GM23248 (cell line): ENCODE measurements around the gene TRPC4. TPM values are rescaled to one million over a fixed set of nuclear protein-coding genes. Genes with fewer than 3 reads are reported as not detected.
A peak's percentile ranks its signal among the peaks of the same experiment; 100 is the strongest.

Experiments used
- DNase-seq: peaks from one replicate; pipeline ENCODE4 v3.0.0-alpha.2; 2015
- H2AFZ ChIP-seq: fragments of 200-600 bp; sonication (generic); 2 replicates; pipeline ENCODE4 v1.6.1; 2016; ENCODE audit warnings: antibody characterized with exemption
- H3F3A ChIP-seq: fragments of 200-600 bp; sonication (generic); 2 replicates; pipeline ENCODE4 v1.6.1; 2016; ENCODE audit warnings: mild to moderate bottlenecking, antibody characterized with exemption, mixed run types; ENCODE audit not compliant: insufficient read depth
- H3K27ac ChIP-seq: fragments of 200-600 bp; sonication (generic); 2 replicates; pipeline ENCODE4 v1.5.1; 2016; ENCODE audit warnings: mild to moderate bottlenecking
- H3K27me3 ChIP-seq: fragments of 200-600 bp; sonication (generic); replicated peaks from 2 replicates; pipeline ENCODE4 v1.6.1; 2016; ENCODE audit warnings: mild to moderate bottlenecking; ENCODE audit not compliant: insufficient read depth
- H3K36me3 ChIP-seq: fragments of 200-600 bp; sonication (generic); 2 replicates; pipeline ENCODE4 v1.6.1; 2016; ENCODE audit warnings: low read depth, mild to moderate bottlenecking
- H3K4me1 ChIP-seq: fragments of 200-600 bp; sonication (generic); 2 replicates; pipeline ENCODE4 v1.6.1; 2016; ENCODE audit warnings: mild to moderate bottlenecking; ENCODE audit not compliant: insufficient read depth
- H3K4me2 ChIP-seq: fragments of 200-600 bp; sonication (generic); one replicate; pipeline ENCODE4 v1.6.1; 2016; ENCODE audit warnings: mild to moderate bottlenecking; ENCODE audit not compliant: unreplicated experiment
- H3K4me3 ChIP-seq: fragments of 200-600 bp; sonication (generic); 2 replicates; pipeline ENCODE4 v1.5.1; 2016; ENCODE audit warnings: mild to moderate bottlenecking
- H3K79me2 ChIP-seq: fragments of 200-600 bp; sonication (generic); 2 replicates; pipeline ENCODE4 v1.6.1; 2016; ENCODE audit warnings: mild to moderate bottlenecking; ENCODE audit not compliant: insufficient read depth
- H3K9ac ChIP-seq: fragments of 200-600 bp; sonication (generic); 2 replicates; pipeline ENCODE4 v1.6.1; 2016; ENCODE audit warnings: mild to moderate bottlenecking
- H3K9me2 ChIP-seq: fragments of 200-600 bp; sonication (generic); 2 replicates; pipeline ENCODE4 v1.6.1; 2016; ENCODE audit warnings: mixed run types, mild to moderate bottlenecking, moderate library complexity; ENCODE audit not compliant: insufficient read depth
- H3K9me3 ChIP-seq: fragments of 200-600 bp; sonication (generic); one replicate; pipeline ENCODE4 v1.6.1; 2017; ENCODE audit warnings: low read depth
- H4K20me1 ChIP-seq: fragments of 200-600 bp; sonication (generic); 2 replicates; pipeline ENCODE4 v1.6.0; 2016; ENCODE audit not compliant: insufficient read depth
- EZH2 ChIP-seq: fragments of 200-600 bp; sonication (generic); IDR thresholded peaks from 2 replicates; pipeline ENCODE4 v1.6.1; 2018; ENCODE audit warnings: antibody characterized with exemption, mild to moderate bottlenecking; ENCODE audit not compliant: insufficient read depth, poor library complexity, severe bottlenecking
- EZH2phosphoT487 ChIP-seq: fragments of 200-600 bp; sonication (generic); IDR thresholded peaks from 2 replicates; pipeline ENCODE4 v1.6.1; 2018; ENCODE audit warnings: antibody characterized with exemption, moderate library complexity, mild to moderate bottlenecking, low read depth; ENCODE audit not compliant: insufficient read depth
- WGBS, 2 experiments: methylation state at CpG; one replicate each; pipeline ENCODE4 v1.1.6; 2015 to 2017; ENCODE audit warnings: low lambda C conversion rate in 2 of 2, low coverage in 1 of 2; ENCODE audit errors: missing lambda C conversion rate in 2 of 2; 5-methylcytosine and 5-hydroxymethylcytosine counted together
- in situ Hi-C: fragments of 300-500 bp; cut with MboI; formaldehyde crosslinking; loops from 2 replicates; pipeline ENCODE4 v1.15.0; 2020
- polyA plus RNA-seq: library from polyadenylated mRNA; unstranded; fragments of >200 nt; fragmentation: Nextera tagmentation; extraction: Ambion mirVana; gene quantifications from 2 replicates; pipeline ENCODE4 v1.2.1, GENCODE V29; 2016
- total RNA-seq: library from RNA; depleted of rRNA; stranded (reverse); fragments of >200 nt; shearing (Covaris generic); gene quantifications from 2 replicates; pipeline ENCODE4 v1.2.3, GENCODE V29; 2014

TRPC4 gene
- total and polyA plus RNA-seq, 2 experiments from 2014 or later, result 6.7 to 10.5 TPM

DNA sequence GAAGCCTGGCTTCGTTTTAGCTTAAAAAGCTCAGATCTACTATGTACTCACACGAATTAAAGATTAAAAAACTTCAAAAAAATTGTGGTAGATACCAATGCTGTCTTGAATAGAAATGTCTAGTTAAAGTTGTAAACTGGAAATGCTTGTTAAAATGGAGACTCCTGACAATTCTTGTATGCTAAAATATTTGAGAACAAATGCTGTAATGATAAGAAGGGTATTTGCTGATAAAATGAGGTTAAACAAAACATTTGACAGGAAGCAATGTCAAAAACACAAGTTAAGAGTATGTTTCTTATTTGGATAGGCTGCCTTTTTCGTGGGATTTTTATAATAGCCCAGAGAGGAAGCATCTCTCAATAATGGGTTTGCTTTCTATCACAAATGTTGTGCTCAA, 223.0 kb downstream of the TRPC4 start:
- no peak overlapping the region for H3K9ac ChIP-seq
- no peaks in the 10 kb centered on the region for H3K79me2 ChIP-seq
- H3K4me1 ChIP-seq, result peaks cover 14% of the 10 kb centered on the region
- H3K9me2 ChIP-seq, result no peaks in the 10 kb centered on the region
- TF ChIP-seq EZH2 (no peak), EZH2phosphoT487 (no peak)
- WGBS, 2 experiments, result 58 to 72% methylated on average over 3 of the region's 3 CpGs
- DNase-seq, result no peak
- no peak overlapping the region for H3K4me3 ChIP-seq
- H3K27ac ChIP-seq, result no peak overlapping the region
- no peak overlapping the region for H3K4me2 ChIP-seq
- 0 out of 2 replicates have a peak overlapping the region, but pooled peaks have one; percentile 48 for H2AFZ ChIP-seq
- peaks cover 8% of the 10 kb centered on the region; the same call in 1 of the 2 replicates for H3F3A ChIP-seq
- no peaks in the 10 kb centered on the region for H3K36me3 ChIP-seq
- H4K20me1 ChIP-seq, result no peaks in the 10 kb centered on the region
- no peaks in the 10 kb centered on the region for H3K27me3 ChIP-seq
- in situ Hi-C loops, result loop anchor here (10.0 to 25.0 kb wide), 6 partner anchors 218 to 1116 kb away; partner anchors contain the start of gene TRPC4
- H3K9me3 ChIP-seq, result no peaks in the 10 kb centered on the region

DNA sequence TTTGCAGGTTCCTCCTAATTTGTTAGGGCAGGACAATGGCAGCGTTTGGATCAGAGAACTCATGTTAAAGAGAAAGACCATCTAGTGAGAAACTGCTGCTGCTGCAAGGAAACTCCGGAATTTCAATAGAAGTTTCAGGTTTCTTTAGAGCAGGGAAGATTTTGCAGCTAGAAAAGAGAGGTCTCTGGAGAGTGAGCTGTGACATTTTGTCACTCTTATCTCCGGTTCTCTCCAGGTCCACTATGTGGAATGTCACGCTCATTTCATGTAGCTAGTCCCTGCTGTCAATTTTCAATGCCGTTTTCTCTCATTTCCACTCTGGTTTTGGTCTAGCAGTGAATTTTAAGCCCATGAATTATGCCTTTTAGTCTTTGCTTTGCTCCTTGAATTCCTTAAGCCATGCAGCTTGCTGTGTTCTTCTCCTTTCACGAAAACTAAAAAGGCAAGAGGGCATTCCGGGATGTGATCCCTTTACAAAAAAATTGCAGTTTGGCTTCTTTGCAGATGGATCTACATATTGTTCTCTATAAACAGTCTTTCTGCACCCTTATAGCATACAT, 224.3 kb downstream of the TRPC4 start:
- H3K27ac ChIP-seq, result no peak overlapping the region
- WGBS, 2 experiments, result 45 to 46% methylated on average over 7 of the region's 7 CpGs
- H3F3A ChIP-seq, result 0 out of 2 replicates have a peak, but pooled peaks cover 4% of the 10 kb centered on the region
- H3K4me2 ChIP-seq, result no peak overlapping the region
- in situ Hi-C loops, result loop anchor here (10.0 to 25.0 kb wide), 6 partner anchors 220 to 1117 kb away; partner anchors contain the start of gene TRPC4
- no peaks in the 10 kb centered on the region for H3K79me2 ChIP-seq
- no peak overlapping the region for H3K4me3 ChIP-seq
- H3K9me2 ChIP-seq, result no peaks in the 10 kb centered on the region
- no peaks in the 10 kb centered on the region for H4K20me1 ChIP-seq
- DNase-seq, result no peak
- no peaks in the 10 kb centered on the region for H3K36me3 ChIP-seq
- H2AFZ ChIP-seq, result no peak overlapping the region
- no peaks in the 10 kb centered on the region for H3K9me3 ChIP-seq
- H3K4me1 ChIP-seq, result peaks cover 17% of the 10 kb centered on the region
- no peak overlapping the region for H3K9ac ChIP-seq
- TF ChIP-seq EZH2phosphoT487 (no peak), EZH2 (no peak)
- H3K27me3 ChIP-seq, result no peaks in the 10 kb centered on the region

DNA sequence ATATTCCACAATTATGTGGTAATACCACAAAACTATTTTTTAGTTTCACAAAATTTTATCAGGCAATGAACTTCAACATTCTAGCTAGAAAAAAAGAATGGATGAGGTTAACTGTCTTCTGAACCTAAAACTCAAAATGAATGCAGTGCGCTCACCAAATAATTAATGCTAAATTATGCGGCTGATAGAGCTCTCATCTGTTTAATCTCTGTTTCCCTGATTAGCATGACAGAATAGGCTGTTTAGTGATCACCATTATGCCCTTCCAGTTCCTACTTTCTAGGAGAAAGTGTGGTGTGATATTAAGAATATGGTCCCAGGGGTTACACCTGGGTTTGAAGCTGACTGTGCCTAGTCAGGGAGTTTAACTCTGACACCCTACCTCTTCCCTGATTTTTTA, 228.2 kb downstream of the TRPC4 start:
- Histone ChIP-seq H3K4me2 (no peak overlapping the region), H3F3A (no peaks in the 10 kb centered on the region), H3K9ac (no peak overlapping the region), H3K27me3 (no peaks in the 10 kb centered on the region), H3K4me3 (no peak overlapping the region), H3K36me3 (no peaks in the 10 kb centered on the region), H2AFZ (peak overlapping the region; percentile 39; the same call in 1 of the 2 replicates), H3K9me2 (no peaks in the 10 kb centered on the region), H3K9me3 (no peaks in the 10 kb centered on the region), H3K4me1 (peaks cover 9% of the 10 kb centered on the region), H3K79me2 (no peaks in the 10 kb centered on the region), H3K27ac (no peak overlapping the region), H4K20me1 (no peaks in the 10 kb centered on the region)
- in situ Hi-C loops, result loop anchor here (10.0 to 25.0 kb wide), 6 partner anchors 223 to 1121 kb away; partner anchors contain the start of gene TRPC4
- TF ChIP-seq EZH2phosphoT487, result no peak
- no peak for TF ChIP-seq EZH2
- DNase-seq, result no peak
- WGBS, 2 experiments, result 98 to 100% methylated on average over 2 of the region's 2 CpGs

DNA sequence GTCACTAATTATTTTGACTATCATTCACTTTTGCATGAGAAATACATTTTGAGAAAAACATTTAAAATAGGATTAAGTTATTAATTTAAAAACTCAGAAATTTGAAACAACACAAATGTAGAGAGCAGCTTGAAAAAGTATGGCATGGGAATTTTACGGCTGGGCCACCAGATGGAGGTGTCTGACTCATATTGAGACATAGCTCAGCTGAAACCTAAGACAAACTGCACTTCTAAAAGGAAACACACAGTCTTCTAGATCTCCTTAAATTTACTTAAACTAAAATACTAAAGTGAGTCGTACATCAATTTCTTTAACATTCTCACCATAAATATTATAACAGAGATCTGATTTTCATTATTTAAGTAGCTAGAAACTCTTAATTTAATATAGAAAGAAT, 229.1 kb downstream of the TRPC4 start:
- no peak overlapping the region for H3K4me3 ChIP-seq
- WGBS, 2 experiments, result 2 to 9% methylated on average over 2 of the region's 2 CpGs
- no peaks in the 10 kb centered on the region for H4K20me1 ChIP-seq
- no peaks in the 10 kb centered on the region for H3K9me2 ChIP-seq
- DNase-seq, result peak; percentile 84
- H3K4me2 ChIP-seq, result peak overlapping the region; percentile 53
- peak overlapping the region; percentile 22; the same call in 1 of the 2 replicates for H3K9ac ChIP-seq
- peak overlapping the region; percentile 39 for H2AFZ ChIP-seq
- no peaks in the 10 kb centered on the region for H3K9me3 ChIP-seq
- no peaks in the 10 kb centered on the region for H3K27me3 ChIP-seq
- no peaks in the 10 kb centered on the region for H3K79me2 ChIP-seq
- H3K27ac ChIP-seq, result no peak overlapping the region
- in situ Hi-C loops, result loop anchor here (10.0 to 25.0 kb wide), 6 partner anchors 224 to 1122 kb away; partner anchors contain the start of gene TRPC4
- peaks cover 9% of the 10 kb centered on the region for H3K4me1 ChIP-seq
- H3F3A ChIP-seq, result no peaks in the 10 kb centered on the region
- H3K36me3 ChIP-seq, result no peaks in the 10 kb centered on the region
- TF ChIP-seq EZH2phosphoT487, result no peak
- TF ChIP-seq EZH2, result no peak
